GM18502 (cell line): ENCODE data around the gene AKAP9.
"Not testable (repeated sequence)": the region's sequence is repeated elsewhere in the genome, so short reads cannot be mapped to it uniquely, and the experiment has no call there.

Experiments used
- ATAC-seq: cut with Tn5 transposase; IDR thresholded peaks from one replicate; pipeline ENCODE4 v1.9.1; 2021; ENCODE audit warnings: mild to moderate bottlenecking; ENCODE audit not compliant: unreplicated experiment, poor library complexity

AKAP9 gene

DNA sequence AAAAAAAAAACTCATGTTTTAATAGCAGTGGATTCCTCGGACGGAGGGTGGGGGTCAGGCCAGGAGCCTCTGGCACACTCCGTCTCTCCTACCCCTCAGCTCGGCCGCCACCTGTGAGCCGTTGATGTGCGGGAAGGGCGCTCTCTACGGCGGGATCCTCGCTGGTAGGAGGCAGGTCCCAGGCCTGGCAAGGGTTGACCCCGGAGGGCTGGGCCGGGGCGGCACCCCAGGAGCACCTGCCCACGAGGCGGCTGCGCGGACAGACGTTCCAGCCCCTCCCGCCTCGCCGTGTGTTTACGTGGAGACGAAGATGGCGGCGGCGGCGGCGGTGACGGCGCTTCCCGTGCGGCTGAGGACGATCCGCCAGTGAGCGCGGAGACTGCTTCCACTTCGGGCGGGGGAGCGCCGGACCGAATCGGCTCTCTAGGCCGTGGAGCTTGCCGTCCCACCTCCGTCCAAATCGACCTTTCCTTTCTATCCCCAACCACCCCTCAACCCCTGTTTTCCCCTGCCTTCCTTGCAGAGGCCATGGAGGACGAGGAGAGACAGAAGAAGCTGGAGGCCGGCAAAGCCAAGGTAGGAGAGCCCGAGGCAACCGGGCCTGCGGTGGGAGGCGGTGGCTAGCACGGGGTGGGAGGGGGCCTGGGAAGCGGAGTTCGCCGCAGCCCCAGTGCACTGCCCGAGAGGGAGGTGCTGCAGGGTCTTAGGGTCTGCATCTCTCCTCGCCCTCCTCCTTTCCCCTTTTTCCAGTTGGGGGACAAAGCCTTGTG is at the start of gene AKAP9:
Gene AKAP9 (plus strand): TSS at position 291 of the 770 bp plus-strand sequence. CDS start 238 bp downstream, at position 529.
- ATAC-seq: peak; percentile 96

DNA sequence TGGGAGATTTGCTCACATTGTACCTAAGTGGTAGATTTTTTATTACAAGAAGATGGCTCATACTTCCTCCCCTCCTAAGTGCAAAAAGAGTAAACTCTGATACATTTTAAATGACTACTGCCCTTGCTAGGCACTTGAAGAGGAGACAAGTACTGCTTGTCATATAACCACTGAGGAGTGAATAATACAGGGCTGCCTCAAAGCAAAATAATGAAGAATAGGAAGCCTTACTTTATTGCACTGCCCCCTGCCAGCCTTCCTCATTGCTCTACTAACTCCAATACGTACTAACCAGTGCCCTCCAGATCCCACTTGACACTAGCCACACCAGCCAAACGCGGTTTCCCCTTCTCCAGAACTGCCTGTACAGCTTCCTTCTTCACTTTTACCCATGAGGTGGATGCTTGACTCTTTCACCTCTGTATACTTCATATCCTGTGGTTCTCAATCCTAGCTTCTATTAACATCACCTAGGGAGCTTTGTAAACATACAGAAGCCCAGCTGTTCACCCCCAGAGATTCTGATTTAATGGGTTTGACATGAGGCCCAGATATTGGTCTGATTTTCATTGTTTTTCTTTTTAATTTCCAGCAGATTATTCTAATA is 48.5 kb upstream of the AKAP9 start:
- ATAC-seq: no peak

- ATAC-seq: no peak
Observed at GRCh38 chr7:91892821-91893340, 47.8 kb upstream of the AKAP9 start.

DNA sequence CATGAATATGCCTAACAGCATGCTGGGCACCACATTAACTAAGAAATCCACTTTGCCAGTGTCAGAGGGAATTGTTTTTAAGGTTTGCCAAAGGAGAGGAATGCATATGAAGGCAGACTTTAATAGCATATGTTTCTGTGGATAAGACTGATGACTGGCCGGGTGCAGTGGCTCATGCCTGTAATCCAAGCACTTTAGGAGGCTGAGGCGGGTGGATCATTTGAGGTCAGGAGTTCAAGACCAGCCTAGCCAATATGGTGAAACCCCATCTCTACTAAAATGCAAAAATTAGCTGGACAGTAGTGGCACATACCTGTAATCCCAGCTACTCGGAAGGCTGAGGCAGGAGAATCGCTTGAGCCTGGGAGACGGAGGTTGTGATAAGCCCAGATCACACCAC is 47.0 kb upstream of the AKAP9 start:
- not testable (repeated sequence) for ATAC-seq

DNA sequence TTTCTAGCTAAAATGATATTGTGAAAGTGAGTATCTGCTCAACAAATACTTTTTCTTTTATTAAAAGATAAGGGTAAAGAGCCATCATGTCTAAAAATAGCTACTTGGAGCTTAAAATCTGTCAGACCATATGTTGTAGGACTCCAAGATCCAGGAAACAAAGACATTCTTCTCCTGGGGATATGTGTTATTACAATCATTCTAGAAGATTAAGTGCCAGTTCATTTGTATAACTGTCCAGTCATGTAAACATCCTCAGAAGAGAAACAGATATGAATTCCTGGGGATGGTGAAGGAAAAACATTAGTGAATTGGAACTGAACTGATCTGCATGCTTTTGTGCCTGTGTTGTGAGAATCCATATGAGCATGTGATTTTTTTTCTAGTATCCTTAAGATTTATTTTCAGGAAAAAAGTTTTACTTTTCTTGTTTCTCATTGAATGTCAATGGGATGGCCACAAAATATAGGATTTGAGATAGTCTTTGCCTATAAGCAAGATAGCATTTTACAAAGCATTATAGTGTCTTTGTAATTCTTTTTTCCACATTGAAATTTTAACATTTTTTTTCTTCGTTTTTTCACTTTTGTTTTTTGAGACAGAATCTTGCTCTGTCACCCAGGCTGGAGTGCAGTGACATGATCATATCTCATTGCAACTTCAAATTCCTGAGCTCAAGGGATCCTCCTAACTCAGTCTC is 45.7 kb upstream of the AKAP9 start:
- no peak for ATAC-seq

DNA sequence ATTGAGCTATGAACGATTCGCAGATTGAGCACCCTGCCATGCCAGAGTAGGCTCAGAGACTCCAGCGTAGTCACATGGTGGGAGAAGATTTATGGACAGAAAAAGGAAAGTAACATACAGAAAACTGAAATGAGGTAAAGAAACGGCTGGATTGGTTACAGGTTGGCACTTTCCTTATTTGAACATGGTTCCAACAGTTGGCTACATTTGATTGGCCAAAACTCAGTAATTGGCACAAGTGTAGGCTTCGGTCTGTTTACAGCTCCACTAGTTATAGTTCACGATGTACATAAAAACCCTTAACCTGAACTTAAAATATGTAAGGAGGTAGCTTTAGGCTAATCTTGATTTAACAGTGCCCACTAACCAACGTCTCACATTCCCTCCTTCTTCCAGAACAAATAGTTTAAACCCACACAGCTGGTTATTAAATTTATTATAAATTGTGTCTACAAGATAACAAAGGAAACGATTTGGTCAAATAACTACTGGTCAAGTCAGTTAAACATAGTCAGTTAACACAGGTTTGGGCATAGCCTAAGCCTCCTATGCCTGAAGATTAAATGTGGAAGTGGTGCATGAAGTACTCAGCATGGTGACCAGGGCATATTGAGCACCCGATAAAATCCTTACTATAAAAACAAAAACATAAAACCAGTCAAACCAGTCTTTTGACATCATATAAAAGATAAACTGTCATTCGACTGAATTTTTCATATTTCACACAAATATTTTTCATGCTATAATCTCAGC is 42.2 kb upstream of the AKAP9 start:
- no peak for ATAC-seq

- ATAC-seq: no peak
Observed at GRCh38 chr7:91899563-91899962, 41.1 kb upstream of the AKAP9 start.

GRCh38 chr7:91910171-91910570 is 30.5 kb upstream of the AKAP9 start:
- no peak for ATAC-seq

DNA sequence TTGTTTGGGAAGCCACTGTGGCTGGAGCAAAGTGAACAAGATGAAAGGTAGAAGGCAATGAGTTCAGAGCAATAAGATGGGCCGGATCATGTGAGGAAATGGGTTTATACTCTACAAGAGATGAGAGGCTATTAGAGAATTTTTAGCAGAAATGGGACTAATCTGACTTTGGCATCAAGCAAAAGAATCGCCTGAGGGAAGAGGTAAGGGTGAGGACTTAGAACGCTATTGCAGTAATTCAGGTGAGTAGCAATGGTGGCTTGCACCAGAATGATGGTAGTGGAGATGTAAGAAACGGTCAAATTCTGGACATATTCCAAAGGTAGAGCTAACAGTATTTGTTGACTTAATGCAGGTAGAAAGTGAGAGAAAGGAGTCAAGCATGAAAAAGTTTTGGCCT is 29.5 kb upstream of the AKAP9 start:
- no peak for ATAC-seq

- ATAC-seq: no peak
Observed at GRCh38 chr7:91912494-91912893, 28.2 kb upstream of the AKAP9 start.

DNA sequence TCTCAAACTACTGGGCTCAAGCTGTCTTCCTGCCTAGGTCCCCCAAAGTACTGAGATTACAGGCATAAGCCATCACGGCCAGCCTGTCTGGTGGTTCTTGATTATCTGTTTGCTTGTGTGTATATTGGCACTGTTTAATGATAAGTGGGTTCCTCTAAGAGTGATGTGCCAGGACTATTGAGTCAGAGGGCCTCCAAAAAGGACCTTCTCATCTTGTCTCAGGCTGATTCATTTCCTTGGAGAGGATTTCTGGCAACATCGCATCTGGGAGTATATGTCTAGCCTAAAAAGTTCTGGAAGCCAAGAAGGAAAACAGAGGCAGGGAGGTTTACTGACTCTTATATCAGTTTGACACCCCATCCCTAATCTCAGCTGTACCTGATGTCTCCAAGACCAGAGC is 27.1 kb upstream of the AKAP9 start:
- ATAC-seq: no peak

DNA sequence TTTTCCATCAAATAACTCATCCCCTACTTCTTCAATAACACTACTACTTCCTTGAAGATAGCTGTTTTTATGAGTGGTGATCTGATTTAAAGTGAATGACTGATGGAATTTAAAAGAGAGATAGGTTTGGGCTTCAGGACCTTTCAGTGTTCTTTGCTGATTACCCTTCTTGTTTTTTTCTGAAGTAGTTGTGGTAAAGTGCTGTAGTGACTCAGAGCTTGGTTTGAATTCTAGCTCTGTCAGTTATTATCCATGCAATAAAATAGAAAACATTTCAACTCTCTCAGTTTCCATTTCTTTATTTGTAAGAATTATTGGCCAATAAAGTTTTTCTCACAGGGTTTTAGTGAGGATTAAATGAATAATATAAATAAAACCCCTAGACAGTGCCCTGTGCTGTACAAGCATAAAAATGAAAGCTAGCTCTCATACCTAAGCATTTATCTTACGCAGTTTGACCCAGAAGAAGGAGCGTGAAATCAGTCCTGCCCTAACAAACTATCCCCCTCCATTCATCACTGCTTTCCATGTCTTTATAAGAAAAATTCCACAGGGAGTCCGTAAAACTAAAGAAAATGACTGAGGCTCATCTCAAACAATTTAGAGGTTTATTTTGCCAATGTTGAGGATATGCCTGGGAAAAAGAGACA is 25.1 kb upstream of the AKAP9 start:
- no peak for ATAC-seq

DNA sequence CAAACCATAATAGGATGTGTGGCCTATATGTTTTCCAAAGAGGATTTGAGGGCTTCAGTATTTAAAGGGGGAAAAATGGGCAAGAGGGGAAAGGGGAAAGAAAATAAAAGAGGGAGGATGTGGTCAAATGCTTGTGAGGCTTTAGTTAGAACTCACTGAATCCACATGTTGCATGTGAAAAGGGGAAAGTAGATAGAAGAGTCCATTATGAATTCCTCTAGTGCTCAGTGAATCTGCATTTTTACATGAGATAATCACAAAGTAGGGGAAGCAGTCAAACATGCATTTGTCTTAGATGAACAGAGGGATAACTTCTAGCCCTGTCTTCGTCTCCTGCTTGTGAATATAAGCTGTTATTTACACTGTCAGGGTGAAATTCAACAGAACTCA is 24.6 kb upstream of the AKAP9 start:
- no peak for ATAC-seq

- no peak for ATAC-seq
Observed at GRCh38 chr7:91918356-91918755, 22.3 kb upstream of the AKAP9 start.

DNA sequence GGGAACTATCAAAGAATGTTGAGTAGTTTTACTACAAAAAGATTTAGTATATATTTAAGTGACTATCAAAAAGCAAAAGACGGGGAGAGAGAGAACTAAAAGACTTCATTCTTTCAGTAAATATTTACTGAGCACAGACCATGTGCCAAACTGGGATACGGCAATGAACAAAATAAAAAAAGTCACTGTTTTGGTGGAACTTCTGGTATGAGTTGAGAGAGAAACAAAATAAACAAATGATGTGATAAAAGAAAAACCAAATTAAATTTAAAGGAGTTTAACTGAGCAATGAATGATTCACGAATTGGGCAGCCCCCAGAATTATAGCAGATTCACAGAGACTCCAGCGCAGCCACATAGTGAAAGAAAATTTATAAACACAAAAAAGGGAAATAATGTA is 17.8 kb upstream of the AKAP9 start:
- no peak for ATAC-seq

- ATAC-seq: no peak
Observed at GRCh38 chr7:91927912-91928311, 12.8 kb upstream of the AKAP9 start.

DNA sequence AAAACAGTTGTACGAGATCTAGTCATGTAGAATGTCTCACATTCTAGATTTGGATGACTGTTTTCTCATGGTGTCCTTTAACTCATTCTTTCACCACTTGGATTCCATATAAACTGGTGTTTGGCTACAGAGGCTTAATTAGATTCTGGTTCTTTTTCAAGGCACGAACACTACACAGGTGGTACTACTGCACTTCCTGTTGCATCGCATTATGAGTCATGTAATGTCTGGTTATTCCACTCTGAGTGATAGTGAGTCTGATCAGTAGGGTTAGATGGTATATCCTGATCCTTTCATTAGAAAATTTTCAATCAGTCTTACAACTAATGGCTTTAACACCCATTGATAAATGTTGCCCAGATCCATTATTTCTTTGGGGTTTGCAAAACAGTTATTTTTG is 11.2 kb upstream of the AKAP9 start:
- peak; percentile 94 for ATAC-seq

DNA sequence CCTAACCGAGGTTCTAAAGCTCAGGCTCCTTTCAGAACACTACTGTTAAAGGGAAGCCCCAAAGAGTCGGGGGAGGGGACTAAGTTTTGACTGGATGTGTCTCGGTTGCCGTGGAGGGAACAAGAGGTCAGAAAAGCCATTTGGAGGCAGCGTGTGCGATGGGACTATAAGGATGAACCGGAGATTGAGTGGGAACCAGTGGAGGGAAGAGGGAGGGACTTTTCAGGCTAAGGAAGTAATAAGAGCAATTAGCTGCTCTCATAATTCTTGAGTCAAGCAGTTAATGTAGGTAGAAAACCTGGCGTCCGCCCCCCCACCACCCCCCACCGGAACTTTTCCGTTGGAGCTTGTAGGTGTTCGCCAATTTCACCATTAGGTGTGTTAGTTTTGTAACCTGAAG is 491 bp upstream of the AKAP9 start:
- ATAC-seq: peak; percentile 23

DNA sequence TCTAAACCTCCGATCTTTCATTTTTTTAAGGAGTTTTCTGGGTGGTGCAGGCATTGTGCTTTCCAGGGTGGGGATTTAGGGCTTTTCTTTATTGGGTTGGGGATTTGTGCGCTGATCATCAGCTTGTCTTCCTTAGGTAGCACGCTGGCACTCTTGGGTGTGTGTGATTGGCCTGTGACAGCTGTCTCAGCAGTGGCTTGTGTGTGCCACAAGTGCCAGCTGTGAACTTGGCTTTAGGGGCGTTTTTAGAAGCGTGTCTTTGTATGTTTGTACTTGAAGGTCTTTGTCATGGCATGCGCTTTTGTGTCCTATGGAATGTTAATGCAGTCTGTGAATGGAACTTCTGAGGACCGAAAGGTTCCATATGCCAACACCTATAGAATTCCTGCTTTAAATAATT is 788 bp downstream of the AKAP9 start:
- ATAC-seq: peak; percentile 34

GRCh38 chr7:91942312-91942711 is 1.6 kb downstream of the AKAP9 start:
- ATAC-seq: no peak
